ENCODE measurements around the gene GPSM1. TPM values are rescaled to one million over a fixed set of nuclear protein-coding genes. Genes with fewer than 3 reads are reported as not detected.

Gene GPSM1
- total and polyA plus RNA-seq, 7 experiments from 2014 or later = 0.87 to 11.5 (median 8.4) TPM

DNA sequence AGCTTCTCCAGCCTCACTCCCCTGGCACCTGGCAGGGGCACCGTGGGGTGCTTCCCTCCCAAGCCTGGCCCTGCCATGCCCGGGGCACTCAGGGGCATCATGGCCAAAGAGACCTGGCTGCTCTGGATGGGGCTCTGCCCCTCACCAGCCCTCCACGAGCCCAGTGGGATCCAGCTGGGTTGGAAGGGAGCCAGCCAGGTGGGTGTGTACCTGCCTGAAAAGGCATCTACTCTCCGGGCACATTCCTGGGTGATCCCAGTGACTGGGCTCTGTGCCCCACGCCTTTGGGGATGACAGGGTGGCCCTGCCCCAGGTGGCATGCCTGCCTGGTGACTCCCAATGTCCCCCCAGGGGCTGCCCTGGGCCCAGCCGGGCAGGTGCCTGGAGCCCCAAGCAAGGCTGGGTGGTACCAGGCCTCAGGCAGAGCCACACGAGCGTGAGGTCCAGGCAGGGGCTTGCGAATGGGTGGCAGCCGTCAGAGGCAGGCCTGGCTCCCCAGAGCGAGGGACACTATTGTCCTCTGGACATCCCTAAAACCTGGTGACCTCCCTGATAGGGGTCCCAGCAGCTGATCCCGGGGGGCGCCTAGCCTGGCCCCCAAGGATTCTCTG is 777 bp downstream of the GPSM1 start:
- Histone ChIP-seq H3K27ac (ENCODE audit: low read depth, low read length) (peak overlapping the region; percentile 7), H3K4me3 (ENCODE audit: low read length) (peak overlapping the region; percentile 35), H3K4me1 (ENCODE audit: control insufficient read depth in 2 of 2, insufficient read depth in 2 of 2, low read length in 2 of 2) (peaks cover 0 to 5% of the 10 kb centered on the region in 2 donors), H3K27me3 (ENCODE audit: control insufficient read depth in 2 of 2, insufficient read depth in 2 of 2, low read length in 2 of 2) (no peaks in the 10 kb centered on the region), H3K36me3 (ENCODE audit: control insufficient read depth in 2 of 3, insufficient read depth in 3 of 3, low read length in 3 of 3) (no peaks in the 10 kb centered on the region), H3K9me3 (ENCODE audit: control insufficient read depth in 2 of 3, low read length in 3 of 3) (no peaks in the 10 kb centered on the region)
- Mint-ChIP-seq H3K9me3 (no peaks in the 10 kb centered on the region), H3K27me3 (no peaks in the 10 kb centered on the region), H3K4me3 (peak overlapping the region in 8 of 10 donors; percentile 29 to 73 (median 61)), H3K4me1 (peaks cover 0 to 5% (median 4%) of the 10 kb centered on the region in 7 donors), H3K27ac (peak overlapping the region in 1 of 9 donors; percentile 57), H3K36me3 (no peaks in the 10 kb centered on the region)
- DNase-seq (peak in 2 of 9 donors; percentile 8 to 18), ATAC-seq (peak; percentile 5)
- POLR2A ChIA-PET = interaction anchor here (0.5 to 2.1 kb wide), 2 partner anchors 9 to 35 kb away, joined by 4 to 7 read pairs; partner anchors contain the start of gene DNLZ
- intact Hi-C loops (cut with micrococcal nuclease) = no loop called here
- CTCF ChIA-PET = no interaction called here

- H3K4me1 Mint-ChIP-seq = peaks cover 0 to 5% (median 4%) of the 10 kb centered on the region in 7 donors
- ATAC-seq (no peak), DNase-seq (no peak)
- H3K27ac Mint-ChIP-seq = peak overlapping the region in 5 of 9 donors; percentile 21 to 81 (median 56)
- ChIA-PET POLR2A (interaction anchor here (2.1 kb wide), 1 partner anchor 34 kb away, joined by 7 read pairs; the partner anchor contains the start of gene DNLZ), CTCF (no interaction called here)
- Histone ChIP-seq H3K27ac (ENCODE audit: low read depth, low read length) (no peak overlapping the region), H3K36me3 (ENCODE audit: control insufficient read depth in 2 of 3, insufficient read depth in 3 of 3, low read length in 3 of 3) (no peaks in the 10 kb centered on the region), H3K9me3 (ENCODE audit: control insufficient read depth in 2 of 3, low read length in 3 of 3) (no peaks in the 10 kb centered on the region), H3K4me3 (ENCODE audit: low read length) (no peak overlapping the region), H3K4me1 (ENCODE audit: control insufficient read depth in 2 of 2, insufficient read depth in 2 of 2, low read length in 2 of 2) (peaks cover 0 to 5% of the 10 kb centered on the region in 2 donors), H3K27me3 (ENCODE audit: control insufficient read depth in 2 of 2, insufficient read depth in 2 of 2, low read length in 2 of 2) (no peaks in the 10 kb centered on the region)
- no peaks in the 10 kb centered on the region for H3K36me3 Mint-ChIP-seq
- H3K4me3 Mint-ChIP-seq = peak overlapping the region; percentile 29 to 73 (median 58)
- intact Hi-C loops (cut with micrococcal nuclease) = no loop called here
- no peaks in the 10 kb centered on the region for H3K27me3 Mint-ChIP-seq
- no peaks in the 10 kb centered on the region for H3K9me3 Mint-ChIP-seq
Observed at GRCh38 chr9:136328622-136329041, 1.3 kb downstream of the GPSM1 start.

DNA sequence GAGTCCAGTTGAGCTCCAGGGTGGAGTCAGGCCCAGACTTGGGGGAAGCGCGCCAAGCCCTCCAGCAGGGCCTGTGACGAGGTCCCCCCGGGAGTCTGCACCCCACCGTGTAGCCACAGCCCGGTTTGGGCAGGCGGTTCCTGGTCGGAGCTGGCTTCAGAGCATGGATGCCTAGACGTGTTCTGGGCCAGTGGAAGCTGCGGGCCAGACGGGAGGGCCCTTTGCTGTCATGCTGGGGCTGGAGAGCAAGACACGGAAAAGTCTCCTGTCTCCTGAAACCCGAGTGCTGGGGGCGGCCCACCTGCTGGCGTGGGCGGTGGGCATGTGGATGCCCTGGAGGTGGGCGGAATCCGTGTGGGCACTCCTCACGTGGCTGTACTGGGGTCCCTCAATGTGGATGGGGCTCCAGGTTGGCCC is 1.9 kb downstream of the GPSM1 start:
- Mint-ChIP-seq H3K27ac (no peak overlapping the region), H3K36me3 (no peaks in the 10 kb centered on the region), H3K4me3 (peak overlapping the region in 2 of 10 donors; percentile 63 to 73), H3K27me3 (no peaks in the 10 kb centered on the region), H3K4me1 (peaks cover 0 to 5% (median 4%) of the 10 kb centered on the region in 7 donors), H3K9me3 (no peaks in the 10 kb centered on the region)
- intact Hi-C loops (cut with micrococcal nuclease) = no loop called here
- ChIA-PET CTCF (no interaction called here), POLR2A (interaction anchor here (2.1 kb wide), 1 partner anchor 34 kb away, joined by 7 read pairs; the partner anchor contains the start of gene DNLZ)
- H3K4me3 ChIP-seq (ENCODE audit: low read length) = no peak overlapping the region
- H3K27ac ChIP-seq (ENCODE audit: low read depth, low read length) = no peak overlapping the region
- DNase-seq (no peak), ATAC-seq (no peak)
- H3K9me3 ChIP-seq (ENCODE audit: control insufficient read depth in 2 of 3, low read length in 3 of 3) = no peaks in the 10 kb centered on the region
- no peaks in the 10 kb centered on the region for H3K36me3 ChIP-seq (ENCODE audit: control insufficient read depth in 2 of 3, insufficient read depth in 3 of 3, low read length in 3 of 3)
- H3K4me1 ChIP-seq (ENCODE audit: control insufficient read depth in 2 of 2, insufficient read depth in 2 of 2, low read length in 2 of 2) = peaks cover 0 to 5% of the 10 kb centered on the region in 2 donors
- H3K27me3 ChIP-seq (ENCODE audit: control insufficient read depth in 2 of 2, insufficient read depth in 2 of 2, low read length in 2 of 2) = no peaks in the 10 kb centered on the region

- Histone ChIP-seq H3K4me3 (ENCODE audit: low read length) (no peak overlapping the region), H3K36me3 (ENCODE audit: control insufficient read depth in 2 of 3, insufficient read depth in 3 of 3, low read length in 3 of 3) (no peaks in the 10 kb centered on the region), H3K4me1 (ENCODE audit: control insufficient read depth in 2 of 2, insufficient read depth in 2 of 2, low read length in 2 of 2) (peaks cover 0 to 5% of the 10 kb centered on the region in 2 donors), H3K27me3 (ENCODE audit: control insufficient read depth in 2 of 2, insufficient read depth in 2 of 2, low read length in 2 of 2) (no peaks in the 10 kb centered on the region), H3K27ac (ENCODE audit: low read depth, low read length) (no peak overlapping the region), H3K9me3 (ENCODE audit: control insufficient read depth in 2 of 3, low read length in 3 of 3) (no peaks in the 10 kb centered on the region)
- Mint-ChIP-seq H3K36me3 (no peaks in the 10 kb centered on the region), H3K27ac (no peak overlapping the region), H3K9me3 (no peaks in the 10 kb centered on the region), H3K4me3 (peak overlapping the region in 1 of 10 donors; percentile 34), H3K27me3 (no peaks in the 10 kb centered on the region), H3K4me1 (peaks cover 0 to 5% (median 4%) of the 10 kb centered on the region in 7 donors)
- POLR2A ChIA-PET = no interaction called here
- intact Hi-C loops (cut with micrococcal nuclease) = no loop called here
- ATAC-seq (no peak), DNase-seq (no peak)
- CTCF ChIA-PET = no interaction called here
Observed at GRCh38 chr9:136329636-136330405, 2.5 kb downstream of the GPSM1 start.

DNA sequence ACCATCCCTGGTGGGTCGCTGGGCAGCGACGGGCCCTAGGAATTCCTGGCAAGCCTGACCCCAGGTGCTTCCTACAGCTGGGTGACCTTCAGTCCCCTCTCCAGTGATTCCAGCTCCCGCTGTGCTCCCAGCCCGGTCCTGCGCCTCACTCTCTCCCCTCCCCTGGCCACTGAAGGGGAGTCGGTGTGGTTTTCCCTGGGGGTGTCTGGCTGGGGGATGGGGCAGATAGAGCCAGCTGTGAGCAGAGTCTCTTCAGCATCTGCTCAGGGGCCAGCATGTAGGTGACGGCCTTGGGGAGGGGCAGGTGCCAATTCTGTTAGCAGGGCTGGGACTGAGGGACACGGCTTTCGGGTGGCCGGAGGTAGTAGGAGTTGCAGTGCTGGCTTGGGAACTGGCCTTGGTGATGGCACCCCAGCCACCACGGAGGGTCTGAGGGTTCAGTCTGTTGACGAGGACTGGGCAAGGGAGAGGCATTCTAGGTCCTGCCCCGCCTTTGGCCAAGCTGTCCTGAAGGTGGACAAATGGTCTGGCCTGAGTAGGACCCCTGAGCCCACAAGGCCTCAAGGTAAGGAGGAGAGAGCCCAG is 3.2 kb downstream of the GPSM1 start:
- no peaks in the 10 kb centered on the region for H3K27me3 Mint-ChIP-seq
- no peak overlapping the region for H3K4me3 ChIP-seq (ENCODE audit: low read length)
- CTCF ChIA-PET = no interaction called here
- no peaks in the 10 kb centered on the region for H3K36me3 ChIP-seq (ENCODE audit: control insufficient read depth in 2 of 3, insufficient read depth in 3 of 3, low read length in 3 of 3)
- H3K27ac Mint-ChIP-seq = peak overlapping the region in 1 of 9 donors; percentile 70
- intact Hi-C loops (cut with micrococcal nuclease) = no loop called here
- peaks cover 0 to 5% (median 4%) of the 10 kb centered on the region in 7 donors for H3K4me1 Mint-ChIP-seq
- no peaks in the 10 kb centered on the region for H3K27me3 ChIP-seq (ENCODE audit: control insufficient read depth in 2 of 2, insufficient read depth in 2 of 2, low read length in 2 of 2)
- no peak overlapping the region for H3K27ac ChIP-seq (ENCODE audit: low read depth, low read length)
- no peaks in the 10 kb centered on the region for H3K9me3 Mint-ChIP-seq
- POLR2A ChIA-PET = no interaction called here
- H3K36me3 Mint-ChIP-seq = no peaks in the 10 kb centered on the region
- H3K4me3 Mint-ChIP-seq = peak overlapping the region in 1 of 10 donors; percentile 29
- no peaks in the 10 kb centered on the region for H3K9me3 ChIP-seq (ENCODE audit: control insufficient read depth in 2 of 3, low read length in 3 of 3)
- ATAC-seq = no peak
- no peak for DNase-seq
- peaks cover 0 to 5% of the 10 kb centered on the region in 2 donors for H3K4me1 ChIP-seq (ENCODE audit: control insufficient read depth in 2 of 2, insufficient read depth in 2 of 2, low read length in 2 of 2)

- H3K36me3 ChIP-seq (ENCODE audit: control insufficient read depth in 2 of 3, insufficient read depth in 3 of 3, low read length in 3 of 3) = no peaks in the 10 kb centered on the region
- Mint-ChIP-seq H3K27me3 (no peaks in the 10 kb centered on the region), H3K36me3 (no peaks in the 10 kb centered on the region), H3K9me3 (no peaks in the 10 kb centered on the region), H3K4me1 (peaks cover 0 to 5% (median 4%) of the 10 kb centered on the region in 7 donors), H3K4me3 (no peak overlapping the region), H3K27ac (no peak overlapping the region)
- POLR2A ChIA-PET = no interaction called here
- no peaks in the 10 kb centered on the region for H3K27me3 ChIP-seq (ENCODE audit: control insufficient read depth in 2 of 2, insufficient read depth in 2 of 2, low read length in 2 of 2)
- H3K27ac ChIP-seq (ENCODE audit: low read depth, low read length) = no peak overlapping the region
- no peak overlapping the region for H3K4me3 ChIP-seq (ENCODE audit: low read length)
- CTCF ChIA-PET = no interaction called here
- DNase-seq (no peak), ATAC-seq (no peak)
- H3K4me1 ChIP-seq (ENCODE audit: control insufficient read depth in 2 of 2, insufficient read depth in 2 of 2, low read length in 2 of 2) = peaks cover 0 to 5% of the 10 kb centered on the region in 2 donors
- intact Hi-C loops (cut with micrococcal nuclease) = no loop called here
- no peaks in the 10 kb centered on the region for H3K9me3 ChIP-seq (ENCODE audit: control insufficient read depth in 2 of 3, low read length in 3 of 3)
Observed at GRCh38 chr9:136331030-136331429, 3.7 kb downstream of the GPSM1 start.
